Activated CD8-positive, alpha-beta memory T cell treated with anti-CD3 and anti-CD28 coated beads, Interleukin-2, amount 50 U/mL, for 48 hours (primary cell): Measurements from ENCODE around the gene WIPF3.

Experiments
- DNase-seq: peaks from one replicate; pipeline ENCODE4 v3.0.0-alpha.2; 2020

The WIPF3 gene

GRCh38 chr7:29806208-29806994, at the start of gene WIPF3:
WIPF3 (plus strand) TSS chr7:29806508; CDS start chr7:29834725, 28,217 bp downstream.
- DNase-seq, result peak; percentile 52

GRCh38 chr7:29763266-29763665, 43.0 kb upstream of the WIPF3 start:
- no peak for DNase-seq

DNA sequence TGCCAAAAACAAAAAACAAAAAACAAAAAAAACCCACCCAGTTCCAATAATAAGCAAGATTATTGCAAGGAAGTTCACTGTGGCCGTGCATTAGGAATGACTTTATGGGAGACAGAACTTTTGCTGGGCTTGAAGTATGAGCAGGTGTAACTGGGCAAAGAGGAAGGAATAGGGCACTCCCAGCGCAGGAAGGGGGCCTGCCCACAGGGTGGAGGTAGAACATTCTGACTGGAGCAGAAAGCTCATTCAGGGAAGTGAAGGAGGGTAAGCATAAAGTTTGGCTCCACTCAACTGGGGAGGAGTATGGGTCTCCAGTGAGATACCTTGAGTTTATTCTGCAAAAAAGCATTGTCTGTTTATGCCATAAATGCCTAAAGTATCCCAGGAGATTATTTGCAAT, 42.1 kb upstream of the WIPF3 start:
- no peak for DNase-seq

- no peak for DNase-seq
These were observed 40.8 kb upstream of the WIPF3 start for GRCh38 chr7:29765490-29765889.

GRCh38 chr7:29770371-29770770, 35.9 kb upstream of the WIPF3 start:
- DNase-seq, result no peak

- no peak for DNase-seq
These were observed 35.1 kb upstream of the WIPF3 start for GRCh38 chr7:29771081-29771816.

GRCh38 chr7:29779017-29779416, 27.3 kb upstream of the WIPF3 start:
- DNase-seq, result no peak

GRCh38 chr7:29780346-29780745, 26.0 kb upstream of the WIPF3 start:
- no peak for DNase-seq

- no peak for DNase-seq
These were observed 22.6 kb upstream of the WIPF3 start for GRCh38 chr7:29783671-29784070.

GRCh38 chr7:29793507-29793906, 12.8 kb upstream of the WIPF3 start:
- no peak for DNase-seq

DNA sequence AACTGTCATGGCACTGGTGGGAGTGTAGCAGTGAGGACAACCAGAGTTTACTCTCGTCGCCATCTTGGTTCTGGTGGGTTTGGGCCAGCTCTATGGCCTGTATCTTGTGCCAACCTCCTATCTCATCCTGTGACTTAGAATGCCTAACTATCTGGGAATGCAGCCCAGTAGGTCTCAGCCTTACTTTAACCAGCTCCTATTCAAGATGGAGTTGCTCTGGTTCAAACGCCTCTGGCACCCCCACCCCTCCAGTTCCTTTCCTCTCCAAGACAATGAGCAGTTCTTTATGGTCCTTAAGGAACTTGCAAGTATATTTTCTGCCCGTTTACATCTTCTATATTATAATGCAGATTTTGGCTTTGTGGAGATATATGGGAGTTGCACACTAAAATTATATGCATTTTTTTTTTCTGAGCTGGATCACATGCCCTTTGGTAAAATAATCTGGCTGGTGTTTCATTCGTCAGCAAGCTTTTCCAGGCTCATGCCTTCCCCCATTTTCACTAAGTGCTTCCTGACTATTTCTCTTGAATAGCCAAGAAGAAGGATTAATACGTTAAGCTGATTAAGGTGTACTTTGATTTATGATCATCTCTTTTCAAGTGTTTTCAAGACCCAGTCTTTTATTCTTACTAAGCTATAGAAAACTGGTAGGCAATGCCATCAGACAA, 11.2 kb upstream of the WIPF3 start:
- no peak for DNase-seq

DNA sequence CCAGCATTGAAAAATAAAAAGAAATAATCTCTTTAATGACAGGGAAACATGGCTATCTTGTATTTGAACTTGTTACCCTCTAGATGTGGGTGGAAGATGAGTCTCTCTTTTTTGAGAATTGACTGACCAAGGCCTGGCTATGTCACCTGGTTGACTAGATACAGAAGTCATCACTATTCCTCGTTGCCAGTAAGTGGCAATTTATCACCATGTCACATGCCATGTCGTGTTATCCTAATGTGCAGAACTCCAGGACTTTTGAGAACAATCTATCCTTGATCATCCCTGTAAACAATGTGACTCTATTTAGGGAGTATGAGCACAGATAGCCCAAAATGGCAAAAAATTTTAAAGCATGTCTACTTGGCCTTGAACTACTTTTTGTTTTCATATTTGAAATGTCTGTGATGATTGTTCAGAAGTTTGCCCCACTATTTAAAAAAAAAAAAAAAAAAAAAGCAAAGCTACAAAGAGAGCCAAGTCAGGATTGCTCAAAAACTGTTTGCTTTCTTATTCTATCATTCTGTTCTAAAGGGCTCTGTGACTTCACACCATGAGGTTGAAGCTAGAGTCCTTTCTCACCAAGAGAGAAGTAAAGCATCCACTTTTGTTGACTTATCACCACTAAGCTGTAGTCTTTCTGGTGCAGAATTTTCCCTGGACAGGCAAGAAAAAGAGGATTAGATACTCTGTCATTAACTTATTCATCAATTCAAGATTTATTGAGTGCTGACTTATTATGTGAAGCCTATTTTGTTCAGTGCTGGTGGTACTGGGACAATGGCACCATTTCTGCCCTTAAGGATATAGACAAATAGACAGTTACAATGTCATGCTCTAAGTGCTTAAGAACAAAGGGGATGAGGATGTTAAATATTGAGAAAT, 10.4 kb upstream of the WIPF3 start:
- DNase-seq, result no peak

- DNase-seq, result no peak
These were observed 9.0 kb upstream of the WIPF3 start for GRCh38 chr7:29797112-29797944.

- no peak for DNase-seq
These were observed 7.9 kb upstream of the WIPF3 start for GRCh38 chr7:29798422-29798821.

DNA sequence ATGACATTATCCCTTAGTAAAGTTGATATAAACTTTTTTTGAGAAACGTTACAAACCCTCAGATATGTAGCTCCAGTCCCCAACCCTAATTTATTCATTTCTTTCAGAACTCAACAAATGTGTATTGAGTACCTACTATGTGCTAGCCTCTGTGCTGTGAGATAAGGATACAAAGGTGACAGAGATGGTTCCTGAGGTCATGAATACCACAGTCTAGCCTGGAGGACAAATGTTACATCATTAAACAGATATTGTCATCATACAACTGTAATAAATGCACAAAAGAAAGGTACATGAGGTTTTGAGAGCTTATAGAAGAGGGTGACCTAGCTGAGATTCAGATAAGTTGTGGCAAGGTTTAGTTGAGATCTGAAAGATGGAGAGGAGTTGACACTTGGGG, 4.4 kb upstream of the WIPF3 start:
- no peak for DNase-seq

- DNase-seq, result no peak
These were observed 1.3 kb upstream of the WIPF3 start for GRCh38 chr7:29805031-29805430.

DNA sequence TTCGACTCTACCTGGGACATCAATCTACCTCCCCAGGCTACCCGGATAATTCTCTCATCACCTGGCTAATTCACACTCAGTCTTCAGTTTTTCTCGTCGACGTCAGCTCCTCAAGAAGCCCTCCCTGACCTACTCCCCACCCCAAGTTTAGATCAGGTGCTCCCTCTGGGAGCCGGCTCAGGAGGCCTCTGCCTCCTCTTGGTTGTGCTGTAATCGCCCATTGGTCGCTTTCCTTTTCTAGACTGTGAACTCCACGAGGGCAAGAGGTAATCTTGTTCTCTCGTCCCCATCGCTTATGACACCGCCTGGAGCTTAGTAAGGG, 461 bp upstream of the WIPF3 start:
- DNase-seq, result no peak

DNA sequence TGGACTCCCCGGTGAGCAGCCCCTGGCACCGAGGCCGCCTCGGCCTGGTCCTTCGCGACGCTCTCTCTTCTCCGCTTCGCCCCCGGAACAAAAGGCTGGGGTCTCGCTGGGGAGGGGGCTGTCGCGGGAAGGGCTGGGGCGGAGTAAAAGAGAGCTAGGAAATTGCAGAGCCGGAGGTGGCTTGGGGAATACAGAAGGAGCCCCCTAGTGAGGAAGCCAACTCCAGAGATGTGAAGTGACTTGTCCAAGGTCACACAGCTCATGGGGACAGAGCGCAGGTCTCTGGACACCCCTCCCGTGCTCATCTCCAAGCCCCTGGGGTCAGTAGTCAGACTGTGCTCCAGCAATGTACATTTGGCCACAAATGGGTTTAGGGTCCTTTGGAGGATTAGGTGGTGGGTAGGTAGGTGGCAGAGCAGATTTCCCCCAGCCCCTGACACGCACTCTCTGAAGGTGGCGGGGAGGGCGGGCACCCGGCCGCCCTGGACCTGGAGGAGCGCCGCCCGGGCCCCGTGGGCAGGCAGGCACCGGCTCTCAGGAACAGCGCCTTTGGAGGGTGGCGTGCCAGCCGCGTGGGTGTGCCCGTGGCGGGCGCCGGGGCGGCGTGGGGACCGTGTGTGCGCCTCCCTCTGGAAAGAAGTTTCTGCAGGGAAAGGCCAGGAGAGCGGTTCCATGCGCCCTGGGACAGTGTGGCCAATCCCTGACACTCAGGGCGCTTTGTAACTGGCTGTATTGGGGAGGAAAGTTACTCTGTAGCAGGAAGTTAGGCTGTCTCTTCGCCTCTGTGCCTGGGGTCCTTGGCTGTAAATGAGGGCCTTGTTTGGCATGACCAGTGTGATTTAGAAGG, 910 bp downstream of the WIPF3 start:
- no peak for DNase-seq

- DNase-seq, result no peak
These were observed 1.9 kb downstream of the WIPF3 start for GRCh38 chr7:29808075-29808801.

- DNase-seq, result no peak
These were observed 3.3 kb downstream of the WIPF3 start for GRCh38 chr7:29809533-29810155.
